SK-N-SH (cell line): ENCODE measurements around the gene ENTPD2. TPM values are rescaled to one million over a fixed set of nuclear protein-coding genes. Genes with fewer than 3 reads are reported as not detected.

Source experiments
- CTCF ChIA-PET: fragments of 300-600, 350-600 bp; formaldehyde crosslinking; extraction: SDS; loops from one replicate; lab custom pipeline; 2021; lab: Yijun Ruan, JAX
- POLR2A ChIA-PET: fragments of 350-600 bp; sonication (Branson Sonifier 250); formaldehyde crosslinking; extraction: SDS; loops from one replicate; lab custom pipeline; 2020; ENCODE audit warnings: antibody characterized with exemption, inconsistent platforms; lab: Yijun Ruan, JAX
- DNase-seq: peaks from one replicate; pipeline ENCODE4 v3.0.0; 2012
- H2AFZ ChIP-seq: fragments of 200-600 bp; sonication (generic); 2 replicates; pipeline ENCODE4 v1.8.1; 2016; ENCODE audit warnings: antibody characterized with exemption, mild to moderate bottlenecking, low read depth
- H3F3A ChIP-seq: fragments of 200-600 bp; sonication (generic); replicated peaks from 2 replicates; pipeline ENCODE3; 2016; ENCODE audit warnings: antibody characterized with exemption, mild to moderate bottlenecking; ENCODE audit not compliant: insufficient read depth
- H3K27ac ChIP-seq, 2 experiments: fragments of 200-500 bp in 1 of 2; fragments of 200-600 bp in 1 of 2; sonication (Bioruptor generic) in 1 of 2; sonication (generic), shearing (Covaris generic) in 1 of 2; 2 replicates each; pipeline versions ENCODE4 v1.5.1 to v1.6.1; 2014 to 2016; ENCODE audit warnings: low read depth in 2 of 2, inconsistent platforms in 1 of 2, low read length in 1 of 2, mild to moderate bottlenecking in 1 of 2, mixed read lengths in 1 of 2
- H3K27me3 ChIP-seq: fragments of 200-600 bp; sonication (generic), shearing (Covaris generic); 2 replicates; pipeline ENCODE4 v1.6.1; 2016; ENCODE audit warnings: mixed run types; ENCODE audit not compliant: insufficient read depth
- H3K36me3 ChIP-seq, 2 experiments: fragments of 200-500 bp in 1 of 2; fragments of 200-600 bp in 1 of 2; sonication (Bioruptor generic) in 1 of 2; sonication (generic) in 1 of 2; replicated peaks in 1 of 2; 2 replicates each; pipeline versions ENCODE3 to v1.5.1; 2014 to 2016; ENCODE audit warnings: low read length in 1 of 2, mild to moderate bottlenecking in 1 of 2; ENCODE audit not compliant: insufficient read depth in 2 of 2, control insufficient read depth in 1 of 2
- H3K4me1 ChIP-seq, 2 experiments: fragments of 200-500 bp in 1 of 2; fragments of 200-600 bp in 1 of 2; sonication (Bioruptor generic) in 1 of 2; sonication (generic), shearing (Covaris generic) in 1 of 2; 2 replicates each; pipeline versions ENCODE4 v1.5.1 to v1.6.1; 2014 to 2016; ENCODE audit warnings: low read depth in 1 of 2, low read length in 1 of 2, mixed run types in 1 of 2; ENCODE audit not compliant: insufficient read depth in 2 of 2, control insufficient read depth in 1 of 2
- H3K4me2 ChIP-seq: fragments of 200-600 bp; sonication (generic), shearing (Covaris generic); 2 replicates; pipeline ENCODE4 v1.6.1; 2017; ENCODE audit warnings: mixed run types
- H3K4me3 ChIP-seq, 2 experiments: fragments of 200-500 bp in 1 of 2; fragments of 200-600 bp in 1 of 2; sonication (Bioruptor generic) in 1 of 2; sonication (generic), shearing (Covaris generic) in 1 of 2; 2 replicates each; pipeline versions ENCODE4 v1.5.1 to v1.8.1; 2014 to 2016; ENCODE audit warnings: low read depth in 2 of 2, inconsistent platforms in 1 of 2, low read length in 1 of 2, mild to moderate bottlenecking in 1 of 2, mixed read lengths in 1 of 2, moderate library complexity in 1 of 2
- H3K79me2 ChIP-seq: fragments of 200-600 bp; sonication (generic); 2 replicates; pipeline ENCODE4 v1.8.1; 2017; ENCODE audit warnings: mild to moderate bottlenecking; ENCODE audit not compliant: insufficient read depth
- H3K9ac ChIP-seq: fragments of 200-600 bp; sonication (generic); 2 replicates; pipeline ENCODE4 v1.6.1; 2017; ENCODE audit warnings: mixed run types
- H3K9me2 ChIP-seq: fragments of 200-600 bp; sonication (generic); 2 replicates; pipeline ENCODE4 v1.6.1; 2017; ENCODE audit warnings: mixed run types
- H3K9me3 ChIP-seq: fragments of 200-600 bp; sonication (generic); 2 replicates; pipeline ENCODE4 v1.6.1; 2017; ENCODE audit warnings: mixed run types, mild to moderate bottlenecking, moderate library complexity
- H4K20me1 ChIP-seq: fragments of 200-600 bp; sonication (generic); 2 replicates; pipeline ENCODE4 v1.6.1; 2017; ENCODE audit warnings: mild to moderate bottlenecking, mixed run types; ENCODE audit not compliant: insufficient read depth
- CHD2 ChIP-seq: fragments of 150-350 bp; IDR thresholded peaks from 2 replicates; pipeline ENCODE4 v1.6.1; 2018; ENCODE audit warnings: low read length; ENCODE audit not compliant: partially characterized antibody
- CTCF ChIP-seq: fragments of 200-600 bp; sonication (generic); IDR thresholded peaks from 2 replicates; pipeline ENCODE4 v1.6.1; 2017; ENCODE audit warnings: antibody characterized with exemption, mild to moderate bottlenecking, moderate library complexity
- ELF1 ChIP-seq: IDR thresholded peaks from 2 replicates; pipeline ENCODE4 v1.4.0; 2012
- FOXJ3 ChIP-seq: sonication (generic); formaldehyde crosslinking; IDR thresholded peaks from 2 replicates; pipeline ENCODE4 v1.5.1; 2020; ENCODE audit warnings: mild to moderate bottlenecking, missing genetic modification reagents
- GABPA ChIP-seq: IDR thresholded peaks from 2 replicates; pipeline ENCODE4 v1.4.0; 2012; ENCODE audit warnings: low read depth, mild to moderate bottlenecking
- GATA2 ChIP-seq: sonication (generic); formaldehyde crosslinking; IDR thresholded peaks from 2 replicates; pipeline ENCODE4 v1.5.0; 2020; ENCODE audit warnings: mild to moderate bottlenecking, missing genetic modification reagents
- JUND ChIP-seq: IDR thresholded peaks from 2 replicates; pipeline ENCODE4 v1.4.0; 2012
- MAX ChIP-seq: IDR thresholded peaks from 2 replicates; pipeline ENCODE4 v1.4.0; 2012; ENCODE audit warnings: low read depth
- MEF2A ChIP-seq: IDR thresholded peaks from 2 replicates; pipeline ENCODE4 v1.4.0; 2012; ENCODE audit warnings: low read depth, borderline replicate concordance
- MXI1 ChIP-seq: IDR thresholded peaks from 2 replicates; pipeline ENCODE4 v1.6.1; 2012; ENCODE audit warnings: mild to moderate bottlenecking, low read depth, low read length, improper control_type of control experiment
- NRF1 ChIP-seq: IDR thresholded peaks from 2 replicates; pipeline ENCODE4 v1.6.1; 2012; ENCODE audit warnings: low read depth, mild to moderate bottlenecking, low read length
- PBX3 ChIP-seq: IDR thresholded peaks from 2 replicates; pipeline ENCODE4; 2012
- POLR2AphosphoS5 ChIP-seq: IDR thresholded peaks from 2 replicates; pipeline ENCODE4 v1.6.1; 2012; ENCODE audit warnings: low read depth, low read length
- RCOR1 ChIP-seq: fragments of 150-350 bp; IDR thresholded peaks from 2 replicates; pipeline ENCODE4 v1.6.1; 2017; ENCODE audit warnings: antibody characterized with exemption, low read length
- REST ChIP-seq: IDR thresholded peaks from 2 replicates; pipeline ENCODE4 v1.6.1; 2012; ENCODE audit warnings: mild to moderate bottlenecking, low read depth, low read length, moderate library complexity
- RFX5 ChIP-seq: IDR thresholded peaks from 2 replicates; pipeline ENCODE4 v1.6.1; 2012; ENCODE audit warnings: mild to moderate bottlenecking, improper control_type of control experiment, low read length
- SIN3A ChIP-seq: IDR thresholded peaks from 2 replicates; pipeline ENCODE4 v1.6.1; 2012; ENCODE audit warnings: low read depth, mild to moderate bottlenecking, low read length, moderate library complexity, borderline replicate concordance
- TAF1 ChIP-seq: IDR thresholded peaks from 2 replicates; pipeline ENCODE4 v1.6.1; 2012; ENCODE audit warnings: low read depth, mild to moderate bottlenecking, low read length, moderate library complexity, borderline replicate concordance
- TEAD4 ChIP-seq: IDR thresholded peaks from 2 replicates; pipeline ENCODE4 v1.4.0; 2012; ENCODE audit warnings: mild to moderate bottlenecking, borderline replicate concordance; ENCODE audit not compliant: insufficient read depth
- USF2 ChIP-seq: fragments of 150-350 bp; IDR thresholded peaks from 2 replicates; pipeline ENCODE4 v1.6.1; 2017; ENCODE audit warnings: antibody characterized with exemption, low read length, low read depth, borderline replicate concordance
- WGBS: methylation state at CpG from one replicate; pipeline ENCODE4 v1.1.6; 2017; ENCODE audit warnings: low lambda C conversion rate; 5-methylcytosine and 5-hydroxymethylcytosine counted together
- polyA plus RNA-seq, 3 experiments: library from polyadenylated mRNA; depleted of rRNA; stranded (reverse); fragments of >200 nt; gene quantifications; 2 replicates each; pipeline ENCODE4 v1.2.3, GENCODE V29; 2012

ENTPD2 gene
- polyA plus RNA-seq, 1 of the 3 experiments (the other 2 are of a cell fraction), result not detected

GRCh38 chr9:137085920-137086530, 32.2 kb upstream of the ENTPD2 start:
- POLR2A ChIA-PET, result interaction anchor here (1.0 to 2.1 kb wide), 7 partner anchors 9 to 154 kb away, joined by 3 to 21 read pairs (median 6); partner anchors contain the start of genes GRIN1, NPDC1, SAPCD2 and TUBB4B
- Histone ChIP-seq H3K79me2 (peaks cover 14% of the 10 kb centered on the region; the same call in 1 of the 2 replicates), H3K27ac (peak overlapping the region; percentile 57 to 76), H4K20me1 (no peaks in the 10 kb centered on the region), H3F3A (peaks cover 18% of the 10 kb centered on the region), H3K4me3 (peak overlapping the region; percentile 80 to 93), H3K9me2 (no peaks in the 10 kb centered on the region), H3K36me3 (peaks cover 6 to 13% of the 10 kb centered on the region in 2 experiments), H3K4me1 (peaks cover 13 to 21% of the 10 kb centered on the region in 2 experiments), H3K9me3 (no peaks in the 10 kb centered on the region), H3K4me2 (peak overlapping the region; percentile 99), H3K27me3 (no peaks in the 10 kb centered on the region), H3K9ac (peak overlapping the region; percentile 74)
- DNase-seq, result peak; percentile 69
- CTCF ChIA-PET, result interaction anchor here (0.6 to 2.1 kb wide), 10 partner anchors 16 to 243 kb away, joined by 3 to 17 read pairs (median 4); partner anchors contain the start of genes AJM1, NPDC1, RNF224 and SAPCD2
- whole genome bisulfite sequencing, result 35% methylated on average over 10 of the region's 58 CpGs
- no peak for TF ChIP-seq FOXJ3 (CRISPR knock-in tag)
- TF ChIP-seq JUND, result no peak
- TF ChIP-seq POLR2AphosphoS5, result no peak
- no peak for TF ChIP-seq NRF1
- TF ChIP-seq TEAD4, result no peak
- no peak for TF ChIP-seq CHD2
- no peak for TF ChIP-seq MEF2A
- TF ChIP-seq MXI1, result no peak
- no peak for TF ChIP-seq RFX5
- TF ChIP-seq GATA2, result no peak
- TF ChIP-seq MAX, result no peak
- TF ChIP-seq GABPA, result no peak
- no peak for TF ChIP-seq SIN3A
- TF ChIP-seq REST, result no peak
- no peak for TF ChIP-seq ELF1
- TF ChIP-seq RCOR1, result no peak
- TF ChIP-seq TAF1, result no peak
- no peak for TF ChIP-seq CTCF
- TF ChIP-seq PBX3, result no peak
- no peak for TF ChIP-seq USF2
- TF ChIP-seq, all 33 proteins: peak for 0
- H2AFZ ChIP-seq, result peak overlapping the region; percentile 50; the same call in 1 of the 2 replicates
